ENCODE data around the gene C4orf36. TPM values are rescaled to one million over a fixed set of nuclear protein-coding genes. Genes with fewer than 3 reads are reported as not detected.

Gene C4orf36
- total and polyA plus RNA-seq, 2 of the 4 experiments (the other 2 are of a cell fraction), result 0.18 to 0.41 TPM

DNA sequence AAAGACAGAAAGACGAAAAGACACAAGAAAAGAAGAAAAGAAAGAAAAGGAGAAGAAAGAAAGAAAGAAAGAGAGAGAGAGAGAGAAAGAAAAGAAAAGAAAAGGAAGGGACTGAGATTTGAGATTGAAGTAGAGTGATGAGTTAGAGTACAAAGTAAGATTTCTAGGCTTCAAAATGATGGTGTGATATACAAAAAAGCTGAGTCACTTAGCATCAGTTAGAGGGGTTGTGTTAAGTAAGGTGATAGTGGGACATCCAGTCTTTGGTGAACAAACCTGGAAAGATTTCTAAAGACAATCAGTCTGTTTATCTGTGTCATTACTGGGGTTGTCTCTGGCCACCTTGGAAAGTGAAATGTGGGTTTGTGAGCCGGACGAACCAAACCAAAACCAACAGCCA lies 56.5 kb downstream of the C4orf36 start:
- ATAC-seq (ENCODE audit: low read depth) (no peak), DNase-seq (no peak)
- peak overlapping the region; percentile 2; the same call in 1 of the 2 replicates for H2AK5ac ChIP-seq (ENCODE audit: low read depth, low read length)
- ChIA-PET CTCF (no interaction called here), POLR2A (ENCODE audit: unreplicated experiment) (no interaction called here)
- peak overlapping the region; percentile 65 for H2BK20ac ChIP-seq (ENCODE audit: low read depth, low read length)
- no peak overlapping the region for H2AK9ac ChIP-seq (replicated peaks; ENCODE audit: low read depth, low read length, poor library complexity)
- H4K5ac ChIP-seq (ENCODE audit: low read depth, low read length), result peak overlapping the region; percentile 76; the same call in 1 of the 2 replicates
- peak overlapping the region; percentile 45; the same call in 2 of the 3 replicates for H2BK15ac ChIP-seq (ENCODE audit: low read depth, low read length)
- H4K20me1 ChIP-seq (ENCODE audit: insufficient read depth, low read length), result no peaks in the 10 kb centered on the region
- H4K8ac ChIP-seq (ENCODE audit: low read depth in 2 of 2, low read length in 2 of 2), result peak overlapping the region in 1 of 2 experiments; percentile 10; a peak in 3 of 4 replicates
- no TSS peak for BruUV-seq (replicated peaks)
- no peak overlapping the region for H3K56ac ChIP-seq (ENCODE audit: extremely low read depth, insufficient read depth, low read length)
- peak overlapping the region; percentile 72; the same call in 1 of the 2 replicates for H4K91ac ChIP-seq (ENCODE audit: insufficient read depth, low read depth, low read length)
- WGBS, 2 experiments (ENCODE audit: extremely low coverage in 2 of 2, insufficient read length in 1 of 2), result no CpG with 5 or more reads among the region's 3 CpGs
- H3K23ac ChIP-seq (ENCODE audit: low read depth, low read length), result peak overlapping the region; percentile 56; the same call in 1 of the 2 replicates
- no peaks in the 10 kb centered on the region for H3K36me3 ChIP-seq (ENCODE audit: control insufficient read depth, insufficient read depth, low read length)
- H2BK5ac ChIP-seq (ENCODE audit: low read depth, low read length, poor library complexity, severe bottlenecking), result peak overlapping the region; percentile 11
- in situ Hi-C loops (cut with MboI; ENCODE audit: low sequenced_read_pairs) (no loop called here), dilution Hi-C loops (cut with HindIII; ENCODE audit: low sequenced_read_pairs, unreplicated experiment) (no loop called here), intact Hi-C loops (cut with micrococcal nuclease) (no loop called here)
- H3K9me3 ChIP-seq (ENCODE audit: control insufficient read depth, insufficient read depth, low read length), result no peaks in the 10 kb centered on the region
- peak overlapping the region; percentile 67 for H2BK120ac ChIP-seq (ENCODE audit: low read depth, low read length)
- H3K4me2 ChIP-seq (ENCODE audit: low read depth, low read length), result no peak overlapping the region
- no peaks in the 10 kb centered on the region for H3K27me3 ChIP-seq (ENCODE audit: control insufficient read depth, insufficient read depth, low read length)
- no peaks in the 10 kb centered on the region for H3K79me1 ChIP-seq (ENCODE audit: low read depth in 1 of 2, low read length in 2 of 2)
- H3K4me3 ChIP-seq (ENCODE audit: insufficient read depth, low read depth, low read length), result no peak overlapping the region
- peaks cover 17% of the 10 kb centered on the region for H3K9me1 ChIP-seq (ENCODE audit: insufficient read depth, low read length)
- H3K9ac ChIP-seq (ENCODE audit: low read depth, low read length), result no peak overlapping the region
- TF ChIP-seq NFE2L2 (IDR thresholded peaks at IDR 0.05; ENCODE audit: low read depth, low read length) (peak; percentile 78), RAD21 (IDR thresholded peaks at IDR 0.05; ENCODE audit: low read length) (no peak)
- H3K4me1 ChIP-seq (ENCODE audit: control insufficient read depth, insufficient read depth, low read length), result peaks cover 25% of the 10 kb centered on the region
- no peak overlapping the region for H2AFZ ChIP-seq (replicated peaks; ENCODE audit: low read length, poor library complexity)
- H3K18ac ChIP-seq (ENCODE audit: low read depth, low read length), result peak overlapping the region; percentile 96
- H3K27ac ChIP-seq (ENCODE audit: insufficient read depth, low read length), result peak overlapping the region; percentile 60; the same call in 1 of the 2 replicates
- H3K4ac ChIP-seq (ENCODE audit: low read depth, low read length), result peak overlapping the region; percentile 97
- H3K14ac ChIP-seq (replicated peaks; ENCODE audit: low read depth, low read length), result peak overlapping the region; percentile 3

Measured in IMR-90 (cell line).